Measurements from ENCODE around the gene MLNR. TPM values are rescaled to one million over a fixed set of nuclear protein-coding genes. Genes with fewer than 3 reads are reported as not detected.

Gene MLNR
- not detected in 2 replicates for total RNA-seq (2014; rRNA removed; shearing (Covaris generic))

DNA sequence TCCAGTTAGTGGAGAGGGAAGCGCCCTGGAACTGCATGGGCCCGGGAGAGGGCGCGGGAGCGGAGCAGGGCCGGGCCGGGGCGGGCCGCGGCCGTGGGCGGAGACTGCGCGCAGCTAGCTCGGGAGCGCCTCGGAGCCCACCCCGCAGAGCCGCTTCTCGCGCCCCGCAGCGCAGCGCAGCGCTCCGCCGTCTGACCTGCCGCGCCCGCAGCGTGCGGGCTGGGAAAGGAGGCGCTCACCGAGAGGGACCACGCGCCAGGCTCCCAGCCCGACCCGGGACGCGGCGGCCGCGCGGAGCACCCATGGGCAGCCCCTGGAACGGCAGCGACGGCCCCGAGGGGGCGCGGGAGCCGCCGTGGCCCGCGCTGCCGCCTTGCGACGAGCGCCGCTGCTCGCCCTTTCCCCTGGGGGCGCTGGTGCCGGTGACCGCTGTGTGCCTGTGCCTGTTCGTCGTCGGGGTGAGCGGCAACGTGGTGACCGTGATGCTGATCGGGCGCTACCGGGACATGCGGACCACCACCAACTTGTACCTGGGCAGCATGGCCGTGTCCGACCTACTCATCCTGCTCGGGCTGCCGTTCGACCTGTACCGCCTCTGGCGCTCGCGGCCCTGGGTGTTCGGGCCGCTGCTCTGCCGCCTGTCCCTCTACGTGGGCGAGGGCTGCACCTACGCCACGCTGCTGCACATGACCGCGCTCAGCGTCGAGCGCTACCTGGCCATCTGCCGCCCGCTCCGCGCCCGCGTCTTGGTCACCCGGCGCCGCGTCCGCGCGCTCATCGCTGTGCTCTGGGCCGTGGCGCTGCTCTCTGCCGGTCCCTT, at the start of gene MLNR:
TSS of gene MLNR (plus strand) at position 303 of the 820 bp plus-strand sequence. CDS start at position 303, 0 bp downstream.
- DNase-seq, result peak; percentile 91
- peak within 1 kb of the TSS; percentile 42 for H3K4me3 ChIP-seq (ENCODE audit: insufficient read depth, low read depth, low read length)
- peaks cover 76% of the 10 kb centered on the region for H3K27me3 ChIP-seq (ENCODE audit: control insufficient read depth, insufficient read depth, low read length)
- no peaks in the 10 kb centered on the region for H3K36me3 ChIP-seq (replicated peaks; ENCODE audit: control insufficient read depth, insufficient read depth, low read length)

- no peak for DNase-seq
- no peak overlapping the region for H3K4me3 ChIP-seq (ENCODE audit: insufficient read depth, low read depth, low read length)
- no peaks in the 10 kb centered on the region for H3K36me3 ChIP-seq (replicated peaks; ENCODE audit: control insufficient read depth, insufficient read depth, low read length)
- H3K27me3 ChIP-seq (ENCODE audit: control insufficient read depth, insufficient read depth, low read length), result no peaks in the 10 kb centered on the region
Observed at GRCh38 chr13:49171359-49171758, 48.8 kb upstream of the MLNR start.

DNA sequence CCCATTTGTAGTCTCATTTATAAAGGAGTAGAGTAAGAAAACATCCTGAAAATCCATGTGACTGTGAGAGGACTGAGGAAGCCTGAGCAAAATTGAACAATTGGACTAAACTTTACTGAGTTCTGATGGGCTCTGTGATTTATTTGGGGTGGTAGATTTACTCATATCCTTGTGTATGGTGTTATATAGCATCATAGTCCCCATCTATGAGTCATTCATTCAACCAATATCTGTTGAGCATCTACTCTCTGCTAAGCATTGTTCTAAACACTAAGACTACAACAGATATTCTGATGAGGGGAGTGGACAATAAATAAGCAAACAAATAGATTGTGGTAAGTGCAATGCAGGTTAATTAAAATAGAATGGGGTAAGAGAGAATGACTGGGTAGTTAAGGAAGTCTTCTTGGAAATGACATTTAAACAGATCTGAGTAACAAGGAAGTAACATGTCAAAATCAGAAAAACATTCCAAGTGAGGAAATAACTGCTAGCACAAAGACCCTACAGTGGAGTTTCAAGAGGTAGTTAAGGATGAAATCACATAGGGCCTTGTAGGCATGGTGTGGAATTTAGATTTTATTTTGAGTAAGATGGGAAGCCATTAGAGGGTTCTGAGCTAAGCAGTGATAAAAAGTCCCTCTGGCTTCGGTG, 36.3 kb upstream of the MLNR start:
- no peak overlapping the region for H3K4me3 ChIP-seq (ENCODE audit: insufficient read depth, low read depth, low read length)
- no peak for DNase-seq
- no peaks in the 10 kb centered on the region for H3K27me3 ChIP-seq (ENCODE audit: control insufficient read depth, insufficient read depth, low read length)
- peaks cover 2% of the 10 kb centered on the region for H3K36me3 ChIP-seq (replicated peaks; ENCODE audit: control insufficient read depth, insufficient read depth, low read length)

DNA sequence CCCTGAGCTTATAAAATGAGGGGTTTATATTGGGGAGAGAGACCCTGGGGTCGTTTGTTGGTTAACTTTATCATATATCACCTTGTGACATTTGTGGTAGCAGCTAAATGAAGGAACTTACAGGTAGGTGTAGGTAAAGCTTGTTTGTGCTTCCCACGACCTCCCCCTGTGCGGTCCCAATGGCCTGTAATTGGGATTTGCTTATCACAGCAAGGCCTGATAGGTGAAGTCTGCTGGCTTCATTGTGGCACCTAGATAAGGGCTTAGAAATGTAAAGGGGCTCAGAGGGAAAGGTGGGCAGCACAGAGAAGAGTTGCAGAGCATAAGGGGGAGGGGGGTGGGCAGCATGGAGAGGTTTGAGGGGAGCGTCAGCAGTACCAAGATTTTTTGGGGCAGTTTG, 35.5 kb upstream of the MLNR start:
- H3K27me3 ChIP-seq (ENCODE audit: control insufficient read depth, insufficient read depth, low read length), result no peaks in the 10 kb centered on the region
- peaks cover 2% of the 10 kb centered on the region for H3K36me3 ChIP-seq (replicated peaks; ENCODE audit: control insufficient read depth, insufficient read depth, low read length)
- DNase-seq, result no peak
- H3K4me3 ChIP-seq (ENCODE audit: insufficient read depth, low read depth, low read length), result no peak overlapping the region

GRCh38 chr13:49185264-49185663, 34.9 kb upstream of the MLNR start:
- Histone ChIP-seq H3K36me3 (replicated peaks; ENCODE audit: control insufficient read depth, insufficient read depth, low read length) (peaks cover 1% of the 10 kb centered on the region), H3K4me3 (ENCODE audit: insufficient read depth, low read depth, low read length) (no peak overlapping the region), H3K27me3 (ENCODE audit: control insufficient read depth, insufficient read depth, low read length) (no peaks in the 10 kb centered on the region)
- DNase-seq, result no peak

DNA sequence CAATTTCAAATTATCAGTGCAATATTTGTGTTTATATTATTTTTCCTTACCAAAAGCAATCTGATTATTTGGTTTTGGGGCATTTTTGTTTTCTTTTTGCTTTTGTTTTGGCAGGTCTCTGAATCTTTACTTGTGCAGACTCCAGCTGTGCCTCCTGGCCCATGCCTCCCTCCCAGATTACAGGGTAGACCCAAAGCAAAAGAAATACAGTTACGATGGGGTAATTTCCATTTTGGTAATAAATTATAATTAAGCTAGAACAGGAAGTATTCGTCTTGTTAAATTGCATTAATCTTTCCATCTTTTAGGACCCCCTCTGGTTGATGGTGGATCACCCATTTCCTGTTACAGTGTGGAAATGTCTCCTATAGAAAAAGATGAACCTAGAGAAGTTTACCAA, 29.2 kb upstream of the MLNR start:
- no peak for DNase-seq
- H3K4me3 ChIP-seq (ENCODE audit: insufficient read depth, low read depth, low read length), result no peak overlapping the region
- H3K36me3 ChIP-seq (replicated peaks; ENCODE audit: control insufficient read depth, insufficient read depth, low read length), result peaks cover 1% of the 10 kb centered on the region
- H3K27me3 ChIP-seq (ENCODE audit: control insufficient read depth, insufficient read depth, low read length), result no peaks in the 10 kb centered on the region

- Histone ChIP-seq H3K27me3 (ENCODE audit: control insufficient read depth, insufficient read depth, low read length) (no peaks in the 10 kb centered on the region), H3K36me3 (replicated peaks; ENCODE audit: control insufficient read depth, insufficient read depth, low read length) (peaks cover 4% of the 10 kb centered on the region), H3K4me3 (ENCODE audit: insufficient read depth, low read depth, low read length) (no peak overlapping the region)
- no peak for DNase-seq
Observed at GRCh38 chr13:49206641-49207040, 13.5 kb upstream of the MLNR start.

GRCh38 chr13:49208619-49209018, 11.5 kb upstream of the MLNR start:
- DNase-seq, result no peak
- H3K27me3 ChIP-seq (ENCODE audit: control insufficient read depth, insufficient read depth, low read length), result no peaks in the 10 kb centered on the region
- no peak overlapping the region for H3K4me3 ChIP-seq (ENCODE audit: insufficient read depth, low read depth, low read length)
- no peaks in the 10 kb centered on the region; the same call in 1 of the 2 replicates for H3K36me3 ChIP-seq (replicated peaks; ENCODE audit: control insufficient read depth, insufficient read depth, low read length)

DNA sequence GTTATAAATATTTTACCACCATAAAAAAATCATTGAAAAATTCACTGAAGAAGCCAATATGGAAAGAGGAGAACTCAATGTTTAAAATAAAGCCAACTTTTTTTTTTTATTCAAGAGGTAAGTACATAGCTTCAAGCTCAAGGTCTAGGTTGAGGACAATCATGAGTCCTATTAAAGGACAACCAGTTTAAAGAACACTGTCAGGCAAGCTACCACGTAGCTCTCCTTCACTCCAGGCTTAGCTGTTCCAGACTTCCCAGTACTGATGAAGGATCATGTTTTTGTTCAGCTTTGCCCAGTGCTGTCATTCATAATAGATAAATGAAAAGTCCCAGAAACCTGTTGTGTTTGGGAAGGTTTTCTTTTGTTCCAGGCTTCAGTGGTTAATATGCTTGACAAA, 10.0 kb upstream of the MLNR start:
- no peak for DNase-seq
- no peak overlapping the region for H3K4me3 ChIP-seq (ENCODE audit: insufficient read depth, low read depth, low read length)
- H3K27me3 ChIP-seq (ENCODE audit: control insufficient read depth, insufficient read depth, low read length), result no peaks in the 10 kb centered on the region
- no peaks in the 10 kb centered on the region for H3K36me3 ChIP-seq (replicated peaks; ENCODE audit: control insufficient read depth, insufficient read depth, low read length)

GRCh38 chr13:49210669-49211068, 9.5 kb upstream of the MLNR start:
- Histone ChIP-seq H3K4me3 (ENCODE audit: insufficient read depth, low read depth, low read length) (no peak overlapping the region), H3K36me3 (replicated peaks; ENCODE audit: control insufficient read depth, insufficient read depth, low read length) (no peaks in the 10 kb centered on the region), H3K27me3 (ENCODE audit: control insufficient read depth, insufficient read depth, low read length) (no peaks in the 10 kb centered on the region)
- DNase-seq, result no peak

- H3K27me3 ChIP-seq (ENCODE audit: control insufficient read depth, insufficient read depth, low read length), result peaks cover 24% of the 10 kb centered on the region
- DNase-seq, result no peak
- H3K4me3 ChIP-seq (ENCODE audit: insufficient read depth, low read depth, low read length), result no peak overlapping the region
- H3K36me3 ChIP-seq (replicated peaks; ENCODE audit: control insufficient read depth, insufficient read depth, low read length), result no peaks in the 10 kb centered on the region
Observed at GRCh38 chr13:49213539-49213938, 6.6 kb upstream of the MLNR start.

DNA sequence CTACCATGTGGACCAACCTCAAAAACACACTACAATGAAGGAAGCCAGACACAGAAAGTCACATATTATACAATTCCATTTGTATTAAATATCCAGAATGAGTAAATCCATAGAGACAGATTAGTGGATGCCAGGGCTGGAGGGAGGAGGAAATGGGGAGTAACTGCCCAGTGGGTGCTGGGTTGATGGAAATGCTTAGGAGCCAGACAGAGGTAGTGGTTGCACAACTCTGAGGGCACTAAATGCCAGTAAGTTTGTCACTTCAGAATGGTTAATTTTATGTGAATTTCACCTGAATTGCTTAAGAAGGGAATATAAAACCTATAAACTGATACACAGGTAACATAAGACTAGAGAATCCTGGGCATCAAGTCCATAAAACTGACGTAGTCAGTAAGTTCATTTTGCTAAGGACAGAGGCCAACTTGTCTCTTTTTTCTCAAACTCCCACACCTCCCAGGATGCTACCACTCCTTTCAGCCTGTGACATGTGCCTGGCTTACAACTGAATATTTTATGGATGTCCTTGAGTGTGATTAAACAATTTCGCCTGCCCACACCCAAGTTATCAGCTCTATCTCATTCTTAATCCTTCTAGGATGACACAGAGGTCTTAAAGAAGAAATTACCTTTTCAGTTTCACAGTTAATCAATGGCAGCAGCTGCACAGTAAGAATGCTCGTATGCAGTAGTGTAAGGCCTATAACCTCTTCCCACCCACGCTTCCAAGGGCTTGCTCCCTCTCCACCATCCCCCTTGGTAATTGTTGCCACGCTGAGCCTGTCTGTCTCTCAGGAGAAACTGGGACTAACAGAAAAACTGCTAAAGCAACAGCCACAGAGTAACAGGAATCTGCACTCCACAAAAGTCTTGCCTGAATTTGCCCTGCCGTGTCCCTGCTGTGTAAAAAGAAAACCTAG, 5.9 kb upstream of the MLNR start:
- no peak for DNase-seq
- H3K4me3 ChIP-seq (ENCODE audit: insufficient read depth, low read depth, low read length), result no peak overlapping the region
- H3K36me3 ChIP-seq (replicated peaks; ENCODE audit: control insufficient read depth, insufficient read depth, low read length), result no peaks in the 10 kb centered on the region
- H3K27me3 ChIP-seq (ENCODE audit: control insufficient read depth, insufficient read depth, low read length), result peaks cover 31% of the 10 kb centered on the region

DNA sequence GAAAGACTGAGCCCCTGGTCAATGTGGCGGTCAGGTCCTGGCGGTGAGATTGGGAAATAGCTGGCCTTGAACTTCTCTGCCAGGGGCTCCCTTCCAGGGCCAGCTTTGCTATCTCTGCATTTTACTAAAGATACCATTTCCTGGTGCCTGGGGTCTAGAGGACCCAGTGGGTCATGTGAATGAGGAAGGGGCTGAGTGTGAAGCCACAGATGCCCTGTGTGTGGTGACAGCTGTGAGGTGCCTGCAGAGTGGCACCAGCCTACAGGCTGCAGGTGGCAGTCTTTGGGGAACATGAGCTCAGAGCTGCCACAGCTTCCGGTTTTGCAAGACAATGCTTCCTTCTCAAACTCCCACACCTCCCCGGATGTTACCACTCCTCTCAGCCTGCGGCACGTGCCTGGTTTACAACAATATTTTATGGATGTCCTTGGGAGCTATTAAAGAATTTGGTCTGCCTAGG, 5.2 kb upstream of the MLNR start:
- peaks cover 38% of the 10 kb centered on the region for H3K27me3 ChIP-seq (ENCODE audit: control insufficient read depth, insufficient read depth, low read length)
- no peaks in the 10 kb centered on the region for H3K36me3 ChIP-seq (replicated peaks; ENCODE audit: control insufficient read depth, insufficient read depth, low read length)
- no peak overlapping the region for H3K4me3 ChIP-seq (ENCODE audit: insufficient read depth, low read depth, low read length)
- peak; percentile 49 for DNase-seq

DNA sequence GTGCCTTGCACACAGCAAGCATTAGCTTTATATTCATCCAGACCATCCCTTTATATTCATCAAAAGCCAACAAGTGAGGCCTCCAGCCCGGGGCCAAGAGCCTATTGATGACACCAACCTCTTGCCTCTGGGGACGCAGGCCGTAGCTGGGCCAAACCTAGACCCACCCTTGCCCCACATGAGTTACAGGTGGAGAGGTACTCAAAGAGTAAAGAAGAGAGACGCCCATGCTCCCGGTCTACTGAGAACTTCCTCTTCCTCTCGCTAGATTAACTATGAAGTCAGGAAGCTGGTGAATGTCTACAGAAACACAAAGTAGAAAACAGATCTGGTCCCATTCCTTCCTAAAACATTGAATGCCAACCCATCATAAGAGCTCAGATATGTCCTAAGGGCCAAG, 3.8 kb upstream of the MLNR start:
- peaks cover 52% of the 10 kb centered on the region for H3K27me3 ChIP-seq (ENCODE audit: control insufficient read depth, insufficient read depth, low read length)
- DNase-seq, result no peak
- H3K4me3 ChIP-seq (ENCODE audit: insufficient read depth, low read depth, low read length), result no peak overlapping the region
- no peaks in the 10 kb centered on the region for H3K36me3 ChIP-seq (replicated peaks; ENCODE audit: control insufficient read depth, insufficient read depth, low read length)

Data from H7 (cell line).